ENCODE measurements around the gene PGBD4. TPM values are rescaled to one million over a fixed set of nuclear protein-coding genes. Genes with fewer than 3 reads are reported as not detected.

PGBD4 gene
- total RNA-seq, 1 experiment from 2014 or later: 2.6 TPM

DNA sequence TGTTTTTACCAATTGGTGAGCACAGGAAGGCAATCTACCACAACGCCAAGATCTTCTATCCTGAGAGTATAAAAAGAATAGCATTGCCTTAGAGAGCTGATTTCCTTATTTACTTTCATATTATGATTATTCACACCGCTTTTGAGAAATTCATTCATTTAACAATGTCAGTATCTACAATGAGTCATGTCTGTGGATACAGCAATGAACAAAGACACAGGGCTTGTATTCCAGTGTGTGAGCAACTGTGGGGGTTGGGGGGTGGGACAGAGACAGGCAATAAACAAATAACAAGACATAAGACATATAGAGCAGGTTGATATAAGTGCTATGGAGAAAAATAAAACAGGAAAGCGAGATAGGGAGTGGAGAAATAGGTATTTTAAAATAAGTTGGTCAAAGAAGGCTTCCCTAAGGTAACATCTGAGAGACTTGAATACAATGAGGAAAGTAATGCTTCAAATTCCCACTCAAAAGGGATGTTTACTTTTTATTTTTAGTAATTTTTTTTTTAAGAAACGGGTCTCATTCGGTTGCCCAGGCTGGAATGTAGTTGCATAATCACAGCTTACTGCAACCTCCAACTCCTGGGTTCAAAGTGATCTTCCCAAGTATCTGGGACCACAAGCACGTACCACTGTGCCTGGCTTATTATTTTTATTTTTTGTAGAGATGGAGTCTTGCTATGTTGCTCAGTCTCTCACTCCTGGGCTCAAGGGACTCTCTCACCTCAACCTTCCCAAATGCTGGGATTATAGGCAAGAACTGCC lies 45.7 kb downstream of the PGBD4 start:
- Histone ChIP-seq H3K36me3 (ENCODE audit: insufficient read depth, low read length, poor library complexity, severe bottlenecking) (peaks cover 43% of the 10 kb centered on the region), H3K27ac (ENCODE audit: low read depth, low read length, poor library complexity, severe bottlenecking) (no peak overlapping the region), H3K9me3 (ENCODE audit: low read depth, low read length, poor library complexity, severe bottlenecking) (no peaks in the 10 kb centered on the region), H3K4me3 (ENCODE audit: low read depth, low read length, poor library complexity, severe bottlenecking) (no peak overlapping the region), H3K27me3 (replicated peaks; ENCODE audit: insufficient read depth, low read depth, low read length, poor library complexity) (no peaks in the 10 kb centered on the region), H3K4me1 (ENCODE audit: insufficient read depth, low read length, poor library complexity, severe bottlenecking) (no peaks in the 10 kb centered on the region)
- POLR2A ChIA-PET (ENCODE audit: low non-redundant PET): no interaction called here
- no peak for DNase-seq (ENCODE audit: low spot score)
- intact Hi-C loops (cut with micrococcal nuclease; ENCODE audit: unreplicated experiment): no loop called here
- CTCF ChIA-PET: no interaction called here
- BruUV-seq (replicated peaks): no TSS peak
- no peak for TF ChIP-seq EZH2 (IDR thresholded peaks at IDR 0.05; ENCODE audit: borderline replicate concordance, low read depth, low read length, poor library complexity, severe bottlenecking)
- TF ChIP-seq, protein P1, sequence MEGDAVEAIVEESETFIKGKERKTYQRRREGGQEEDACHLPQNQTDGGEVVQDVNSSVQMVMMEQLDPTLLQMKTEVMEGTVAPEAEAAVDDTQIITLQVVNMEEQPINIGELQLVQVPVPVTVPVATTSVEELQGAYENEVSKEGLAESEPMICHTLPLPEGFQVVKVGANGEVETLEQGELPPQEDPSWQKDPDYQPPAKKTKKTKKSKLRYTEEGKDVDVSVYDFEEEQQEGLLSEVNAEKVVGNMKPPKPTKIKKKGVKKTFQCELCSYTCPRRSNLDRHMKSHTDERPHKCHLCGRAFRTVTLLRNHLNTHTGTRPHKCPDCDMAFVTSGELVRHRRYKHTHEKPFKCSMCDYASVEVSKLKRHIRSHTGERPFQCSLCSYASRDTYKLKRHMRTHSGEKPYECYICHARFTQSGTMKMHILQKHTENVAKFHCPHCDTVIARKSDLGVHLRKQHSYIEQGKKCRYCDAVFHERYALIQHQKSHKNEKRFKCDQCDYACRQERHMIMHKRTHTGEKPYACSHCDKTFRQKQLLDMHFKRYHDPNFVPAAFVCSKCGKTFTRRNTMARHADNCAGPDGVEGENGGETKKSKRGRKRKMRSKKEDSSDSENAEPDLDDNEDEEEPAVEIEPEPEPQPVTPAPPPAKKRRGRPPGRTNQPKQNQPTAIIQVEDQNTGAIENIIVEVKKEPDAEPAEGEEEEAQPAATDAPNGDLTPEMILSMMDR (conservative IDR thresholded peaks at IDR 0.05; ENCODE audit: low read depth, low read length): no peak

DNA sequence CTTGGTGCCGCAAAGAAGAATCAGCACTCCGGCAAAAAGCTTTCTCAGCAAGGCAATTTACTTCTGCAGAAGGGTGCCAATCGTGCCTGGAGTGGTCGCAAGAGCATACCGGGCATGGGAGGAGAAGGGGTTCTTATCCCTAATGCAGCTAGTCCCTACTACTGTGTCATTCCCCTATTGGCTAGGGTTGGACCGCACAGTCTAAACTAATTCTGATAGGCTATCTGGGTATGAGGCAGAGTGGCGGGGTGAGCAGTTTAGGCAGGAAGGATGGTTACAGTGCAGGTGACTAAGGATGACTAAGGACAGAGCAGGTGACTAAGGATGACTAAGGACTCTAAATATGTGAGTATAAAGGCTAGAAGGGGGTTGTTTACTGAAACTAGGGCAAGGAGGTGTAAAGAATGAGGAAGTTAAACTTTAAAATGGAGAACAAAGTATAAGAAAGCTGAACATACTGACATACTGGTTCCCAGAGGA lies 52.9 kb downstream of the PGBD4 start:
- BruUV-seq (replicated peaks): no TSS peak

DNA sequence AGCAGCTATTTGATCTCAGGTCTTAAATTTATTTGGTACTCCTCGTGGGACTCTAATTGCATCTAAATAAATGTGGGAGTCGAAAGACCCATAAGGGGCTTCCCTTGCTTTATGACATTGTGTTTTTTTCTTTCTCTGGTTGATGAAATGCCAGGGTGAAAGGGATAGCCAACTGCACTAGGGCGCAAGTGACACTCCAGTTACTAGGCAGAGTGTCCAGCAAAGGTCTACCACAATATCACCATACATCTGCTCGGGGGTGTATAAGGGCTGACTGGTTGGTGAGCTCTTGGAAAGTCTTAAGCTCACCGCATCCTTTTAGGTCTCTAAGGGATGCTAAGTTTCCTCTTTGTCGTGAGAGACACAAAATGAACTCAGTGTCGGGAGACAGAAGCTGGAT lies 54.0 kb downstream of the PGBD4 start:
- peaks cover 35% of the 10 kb centered on the region for H3K36me3 ChIP-seq (ENCODE audit: insufficient read depth, low read length, poor library complexity, severe bottlenecking)
- H3K27ac ChIP-seq (ENCODE audit: low read depth, low read length, poor library complexity, severe bottlenecking): no peak overlapping the region
- POLR2A ChIA-PET (ENCODE audit: low non-redundant PET): no interaction called here
- peaks cover 13% of the 10 kb centered on the region for H3K9me3 ChIP-seq (ENCODE audit: low read depth, low read length, poor library complexity, severe bottlenecking)
- no peak overlapping the region for H3K4me3 ChIP-seq (ENCODE audit: low read depth, low read length, poor library complexity, severe bottlenecking)
- no peaks in the 10 kb centered on the region for H3K4me1 ChIP-seq (ENCODE audit: insufficient read depth, low read length, poor library complexity, severe bottlenecking)
- CTCF ChIA-PET: no interaction called here
- DNase-seq (ENCODE audit: low spot score): no peak
- no peaks in the 10 kb centered on the region for H3K27me3 ChIP-seq (replicated peaks; ENCODE audit: insufficient read depth, low read depth, low read length, poor library complexity)
- TF ChIP-seq EZH2 (IDR thresholded peaks at IDR 0.05; ENCODE audit: borderline replicate concordance, low read depth, low read length, poor library complexity, severe bottlenecking): no peak
- TF ChIP-seq, protein P1 (conservative IDR thresholded peaks at IDR 0.05; ENCODE audit: low read depth, low read length): no peak
- intact Hi-C loops (cut with micrococcal nuclease; ENCODE audit: unreplicated experiment): no loop called here
- no TSS peak for BruUV-seq (replicated peaks)

More for the DNA sequence above, 52.9 kb downstream of the PGBD4 start:
- Histone ChIP-seq H3K9me3 (ENCODE audit: low read depth, low read length, poor library complexity, severe bottlenecking) (peaks cover 9% of the 10 kb centered on the region), H3K4me1 (ENCODE audit: insufficient read depth, low read length, poor library complexity, severe bottlenecking) (no peaks in the 10 kb centered on the region), H3K27ac (ENCODE audit: low read depth, low read length, poor library complexity, severe bottlenecking) (no peak overlapping the region), H3K4me3 (ENCODE audit: low read depth, low read length, poor library complexity, severe bottlenecking) (no peak overlapping the region), H3K27me3 (replicated peaks; ENCODE audit: insufficient read depth, low read depth, low read length, poor library complexity) (no peaks in the 10 kb centered on the region), H3K36me3 (ENCODE audit: insufficient read depth, low read length, poor library complexity, severe bottlenecking) (peaks cover 39% of the 10 kb centered on the region)
- intact Hi-C loops (cut with micrococcal nuclease; ENCODE audit: unreplicated experiment): no loop called here
- no peak for DNase-seq (ENCODE audit: low spot score)
- CTCF ChIA-PET: no interaction called here
- POLR2A ChIA-PET (ENCODE audit: low non-redundant PET): no interaction called here
- no peak for TF ChIP-seq EZH2 (IDR thresholded peaks at IDR 0.05; ENCODE audit: borderline replicate concordance, low read depth, low read length, poor library complexity, severe bottlenecking)
- TF ChIP-seq, protein P1 (conservative IDR thresholded peaks at IDR 0.05; ENCODE audit: low read depth, low read length): no peak

Other genes with a start within 250 kb of the PGBD4 start
- gene CHRM5, start 133.6 kb upstream of the PGBD4 start, total RNA-seq (2021): not detected in 2 replicates
- gene AVEN, start 62.9 kb upstream of the PGBD4 start, total RNA-seq (2021): 14.2 and 17.0 TPM in 2 replicates
- gene EMC7, start 221 bp upstream of the PGBD4 start, total RNA-seq (2021): 68.7 and 81.2 TPM in 2 replicates
- gene KATNBL1, start 108.0 kb downstream of the PGBD4 start, total RNA-seq (2021): 53.2 and 55.1 TPM in 2 replicates
- gene EMC4, start 122.9 kb downstream of the PGBD4 start, total RNA-seq (2021): 125 and 141 TPM in 2 replicates
- gene SLC12A6, start 235.7 kb downstream of the PGBD4 start, total RNA-seq (2021): 17.2 and 17.4 TPM in 2 replicates
- gene NOP10, start 241.1 kb downstream of the PGBD4 start, total RNA-seq (2021): 200 and 208 TPM in 2 replicates
- not detected in 2 replicates for gene NUTM1, start 241.2 kb downstream of the PGBD4 start, total RNA-seq (2021)